ENCODE measurements around the gene HOXA9.

Gene HOXA9

DNA sequence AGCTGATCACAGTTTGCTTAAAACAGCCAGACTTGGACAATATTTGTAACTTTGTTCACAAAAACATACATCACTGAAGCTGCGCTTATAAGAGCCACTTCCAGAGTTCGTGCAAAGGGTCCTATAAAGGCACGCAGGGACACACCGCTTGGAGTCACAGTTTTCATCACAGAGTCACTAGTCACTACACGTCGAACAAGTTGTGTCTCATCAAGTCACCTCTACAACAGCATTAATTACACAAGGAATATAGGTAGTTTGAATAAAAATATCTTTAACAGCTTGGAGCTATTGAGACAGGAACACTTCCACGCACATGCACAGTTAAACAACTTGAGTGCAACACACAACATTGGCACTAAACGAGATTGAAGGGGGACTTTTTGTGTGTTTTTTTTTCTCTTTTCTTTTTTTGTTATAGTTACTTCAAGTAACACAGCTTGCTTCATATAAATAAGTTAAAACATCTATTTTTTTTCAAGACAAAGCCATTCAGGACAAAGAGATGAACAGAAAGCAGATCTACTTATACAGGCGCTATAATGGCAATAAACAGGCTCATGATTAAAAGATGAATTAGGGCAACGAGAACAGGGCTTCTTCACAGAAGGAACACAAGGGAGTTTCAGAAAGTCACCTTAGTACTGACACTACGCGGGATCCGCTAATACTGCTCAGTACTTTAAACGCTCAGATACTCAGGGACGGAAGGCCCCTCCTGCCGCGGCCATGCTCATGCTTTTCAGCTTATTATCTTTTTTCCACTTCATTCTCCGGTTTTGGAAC lies 24.0 kb downstream of the HOXA9 start:
- DNase-seq = no peak

DNA sequence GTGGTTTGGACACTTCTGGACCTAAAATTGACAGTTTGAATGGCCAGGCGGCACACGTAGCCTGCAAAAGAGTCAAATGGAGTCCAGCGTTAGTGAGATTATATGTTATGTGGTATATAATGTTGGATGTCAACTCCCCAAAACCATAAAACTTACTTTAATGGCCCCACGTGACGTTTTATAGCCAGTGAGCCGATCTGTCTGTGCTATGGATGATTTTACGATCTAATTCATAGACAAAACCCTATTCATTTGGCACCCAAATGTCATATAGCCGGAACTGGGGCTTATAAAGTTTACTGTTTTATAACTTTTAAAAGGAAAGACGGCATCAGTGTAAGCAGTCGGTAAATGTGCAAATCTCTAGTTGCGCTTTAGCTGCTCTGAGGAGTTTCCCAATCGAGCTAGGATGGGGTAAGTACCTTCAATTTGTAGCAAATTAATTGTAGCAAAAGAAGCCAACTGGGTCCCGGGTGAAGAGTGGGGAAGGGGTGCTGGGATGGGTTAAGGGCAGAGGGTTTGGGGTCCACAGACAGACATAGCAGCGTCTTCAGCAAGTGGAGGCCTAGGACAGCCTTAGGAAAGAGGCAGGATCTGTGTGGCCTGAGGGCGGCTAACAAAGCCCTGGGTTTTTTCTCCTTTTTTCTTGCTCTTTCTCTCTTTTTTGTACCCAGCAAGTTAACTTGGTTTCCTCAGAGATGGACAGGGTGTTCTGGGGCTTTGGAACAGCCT lies 25.0 kb downstream of the HOXA9 start:
- DNase-seq = no peak

DNA sequence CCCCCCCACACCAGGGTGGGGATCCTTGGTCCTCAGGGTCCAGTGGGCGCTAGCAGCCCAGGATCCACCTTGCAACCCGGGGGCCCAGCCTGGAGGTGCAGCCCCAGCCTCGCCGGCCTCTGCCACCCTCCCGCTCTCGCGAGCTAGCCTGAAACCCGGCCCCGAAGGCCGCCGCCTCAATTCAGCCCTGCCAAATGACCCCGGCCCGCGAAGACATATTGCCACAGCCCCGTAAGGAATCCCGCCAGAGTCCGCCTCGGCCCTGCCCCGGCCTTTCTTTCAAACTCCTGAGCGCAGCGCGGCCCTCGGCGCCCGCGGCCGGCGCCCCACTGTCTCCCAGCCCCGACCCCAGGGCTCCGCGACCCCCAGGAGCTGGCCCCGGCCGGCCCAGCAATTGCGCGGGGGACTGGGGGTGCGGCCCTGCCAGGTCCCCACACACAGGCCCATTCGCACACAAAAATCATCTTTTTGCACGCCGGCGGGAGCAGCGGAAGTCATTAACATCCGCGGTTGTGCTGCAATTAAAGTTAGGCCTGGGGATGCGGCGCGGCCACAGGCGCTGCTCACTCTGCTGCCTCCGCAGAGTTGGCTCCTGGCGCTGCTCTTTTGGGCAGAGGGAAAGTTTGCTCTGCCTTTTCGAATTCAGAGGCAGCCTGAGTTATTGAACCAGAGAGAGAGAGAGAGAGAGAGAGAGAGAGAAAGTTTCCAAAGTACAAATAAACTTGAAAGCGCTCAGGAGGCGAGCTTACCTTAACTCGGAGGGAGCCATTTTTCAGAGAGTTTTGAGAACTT lies 25.8 kb downstream of the HOXA9 start:
- no peak for DNase-seq

DNA sequence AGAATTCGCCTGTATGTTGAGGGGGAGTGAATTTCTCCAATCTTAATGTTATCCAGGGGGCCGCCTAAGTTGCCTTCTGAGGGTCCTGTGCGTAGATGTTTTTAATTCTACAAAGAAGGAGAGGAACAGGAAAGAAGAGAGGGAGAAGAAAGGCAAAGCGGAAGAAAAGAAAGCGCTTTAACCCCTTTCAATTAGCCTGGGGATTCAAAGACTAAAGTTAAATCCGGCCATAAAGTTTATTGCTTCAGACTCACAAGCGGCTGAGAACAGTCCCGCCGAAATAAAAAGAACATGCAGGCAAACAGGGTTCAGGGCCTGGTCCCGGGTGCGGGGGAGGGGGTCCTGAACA lies 26.4 kb downstream of the HOXA9 start:
- DNase-seq = no peak

DNA sequence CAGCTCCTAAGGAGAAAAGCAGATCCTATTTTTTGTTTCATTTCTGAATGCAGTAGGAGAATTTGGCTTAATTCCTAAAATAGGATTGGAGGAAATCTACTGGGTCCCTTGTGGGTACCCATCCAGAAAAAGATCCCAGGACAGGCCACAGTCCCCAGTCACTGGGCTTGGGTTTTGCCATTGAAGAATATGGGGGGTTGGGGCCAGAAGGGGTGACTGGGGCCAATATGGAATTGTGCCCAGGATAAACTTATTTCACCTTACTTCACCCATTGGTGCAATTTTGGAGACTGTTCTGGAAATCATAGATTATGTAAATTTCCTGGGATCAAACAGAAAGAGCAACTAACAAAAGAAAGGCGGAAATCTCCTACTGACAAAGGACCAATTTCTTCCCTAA lies 26.9 kb downstream of the HOXA9 start:
- DNase-seq = no peak

DNA sequence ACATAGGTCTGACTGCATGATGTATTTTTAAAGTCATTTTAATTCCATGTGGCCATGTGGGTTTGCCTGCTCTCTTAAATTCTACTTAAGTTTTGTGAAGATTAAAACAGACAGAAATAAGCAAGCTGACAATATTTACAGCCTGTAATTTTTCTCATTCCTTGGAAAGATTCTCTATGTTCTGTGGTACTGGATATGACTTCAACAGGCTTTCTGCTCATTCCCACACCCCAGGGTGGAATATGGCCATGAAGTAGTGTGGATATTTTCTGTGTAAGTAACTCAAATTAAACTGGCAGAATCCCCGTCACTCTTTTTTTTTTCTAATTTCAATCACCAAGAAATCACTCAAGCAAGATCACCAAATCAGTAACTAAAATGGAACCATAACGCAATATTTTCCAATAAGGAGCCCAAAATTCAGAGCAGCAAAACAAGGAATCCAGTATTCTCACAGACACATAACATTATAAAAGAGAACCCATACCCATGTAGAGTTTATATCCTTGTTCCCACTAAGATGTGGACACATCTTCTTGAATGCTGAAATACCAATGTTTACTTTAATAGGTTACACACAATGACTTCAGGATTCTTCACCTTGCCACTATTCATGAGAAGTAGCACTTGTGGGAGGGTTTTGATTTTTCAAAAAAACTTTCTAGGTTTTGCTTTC lies 27.6 kb downstream of the HOXA9 start:
- DNase-seq = no peak

DNA sequence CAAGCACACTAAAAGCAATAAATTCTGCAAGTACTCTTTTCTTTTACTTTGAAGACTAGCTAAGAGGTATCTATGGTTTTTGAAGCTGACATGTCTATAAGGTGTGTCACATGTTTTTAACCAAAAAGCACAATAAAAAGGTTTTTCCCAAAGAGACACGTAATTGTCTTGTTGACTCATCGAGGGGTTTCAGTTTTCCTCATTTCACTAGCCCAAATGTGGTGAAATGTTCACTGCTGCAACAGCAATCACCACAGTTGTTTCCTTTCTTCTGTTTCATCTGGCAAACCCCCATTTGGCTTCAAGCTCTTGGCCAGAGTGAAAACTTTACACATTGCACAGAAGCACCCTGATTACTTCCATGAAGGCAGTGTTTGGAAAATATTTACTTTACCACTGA lies 30.9 kb downstream of the HOXA9 start:
- no peak for DNase-seq

DNA sequence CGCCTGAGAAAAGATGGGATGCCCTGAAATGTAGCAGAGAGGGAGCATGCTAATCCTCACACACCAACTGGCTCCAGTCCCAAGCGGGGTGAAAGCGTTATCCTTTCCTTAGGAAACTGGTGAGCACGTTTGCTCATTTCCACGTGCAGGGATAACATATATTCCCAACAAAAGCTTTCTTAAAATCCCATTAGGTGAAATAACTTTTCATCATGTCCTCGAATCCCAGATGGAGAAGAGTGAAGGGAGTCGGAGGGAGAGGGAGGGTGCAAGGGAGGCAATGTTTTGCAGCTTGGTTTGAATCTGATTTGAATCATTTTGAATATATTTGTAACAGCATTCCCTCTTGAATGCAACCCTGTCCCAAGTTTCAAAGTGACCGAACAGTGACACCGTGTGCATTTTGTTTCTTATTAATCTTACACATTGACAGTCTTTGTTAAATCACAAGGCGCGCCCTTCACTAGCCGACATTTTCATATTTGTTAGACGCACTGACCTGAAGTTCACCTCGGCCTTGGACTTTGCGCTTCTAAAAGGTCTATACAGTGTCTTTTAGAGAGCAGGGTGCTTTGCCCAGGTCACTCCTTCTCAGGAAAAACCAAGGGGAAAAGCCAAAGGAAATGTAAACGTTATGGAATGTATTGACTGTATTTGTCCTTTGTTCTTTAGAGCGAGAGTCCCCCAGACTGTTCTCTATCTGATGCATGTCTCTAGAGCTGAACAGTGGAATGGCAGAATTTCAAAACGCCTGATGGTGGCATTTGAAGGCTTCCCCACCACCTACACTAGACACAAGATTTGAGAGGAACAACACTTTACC lies 31.7 kb downstream of the HOXA9 start:
- DNase-seq = no peak

DNA sequence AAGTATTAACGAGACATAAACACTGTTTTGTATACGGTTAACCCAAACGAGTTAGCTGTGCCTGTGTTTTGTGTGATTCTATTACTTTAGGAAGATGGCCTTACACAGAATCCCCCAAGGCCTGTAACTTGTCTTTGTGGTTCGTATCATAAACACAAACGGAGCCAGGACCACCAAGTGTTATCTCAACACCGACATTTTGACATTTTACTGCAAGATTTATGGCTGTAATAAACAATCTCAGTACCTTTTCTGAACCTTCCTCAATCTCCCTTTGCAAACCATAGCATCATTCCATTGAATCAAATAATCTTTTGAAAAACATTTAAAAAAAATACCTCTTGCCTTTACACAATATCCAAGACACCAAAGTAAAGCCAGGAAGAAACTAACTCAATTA lies 32.4 kb downstream of the HOXA9 start:
- no peak for DNase-seq

DNA sequence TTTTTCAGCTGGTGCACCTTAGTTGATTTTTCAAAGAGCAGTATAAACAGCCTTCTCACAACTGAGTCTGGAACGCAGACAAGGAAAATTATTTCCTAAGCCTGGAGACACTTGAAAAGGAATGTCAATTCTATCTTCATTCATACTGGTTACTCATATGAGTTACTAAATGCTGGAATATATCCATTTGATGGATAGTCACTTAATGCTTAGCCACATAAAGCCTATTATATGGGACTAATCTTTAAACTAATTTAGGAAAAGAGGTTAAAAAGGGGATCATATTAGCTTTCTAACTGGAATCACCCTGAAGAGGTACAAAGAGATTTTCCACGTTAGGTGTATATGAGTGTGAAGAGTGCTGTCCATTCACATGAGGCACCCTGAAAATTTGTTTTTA lies 33.1 kb downstream of the HOXA9 start:
- no peak for DNase-seq

DNA sequence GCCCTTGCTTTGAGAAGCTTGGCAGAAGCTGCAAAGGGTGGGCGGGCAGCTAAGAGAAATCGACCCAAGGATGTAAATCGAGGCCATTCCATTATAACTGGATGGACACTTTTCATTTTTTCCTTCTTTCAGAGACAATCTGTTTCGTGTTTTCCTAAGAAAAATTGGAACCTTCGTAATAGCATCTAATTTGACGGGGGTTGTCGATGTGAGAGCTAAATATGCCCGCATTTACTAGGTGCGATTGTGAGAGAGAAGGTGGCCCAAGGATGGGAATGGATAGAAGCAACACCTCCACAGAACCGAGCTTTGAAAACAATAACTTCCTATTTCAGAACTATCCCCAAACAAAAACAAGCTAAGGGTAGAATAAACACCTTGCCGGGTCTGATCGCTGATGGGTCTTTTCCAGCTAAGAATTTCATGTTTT lies 33.9 kb downstream of the HOXA9 start:
- no peak for DNase-seq

DNA sequence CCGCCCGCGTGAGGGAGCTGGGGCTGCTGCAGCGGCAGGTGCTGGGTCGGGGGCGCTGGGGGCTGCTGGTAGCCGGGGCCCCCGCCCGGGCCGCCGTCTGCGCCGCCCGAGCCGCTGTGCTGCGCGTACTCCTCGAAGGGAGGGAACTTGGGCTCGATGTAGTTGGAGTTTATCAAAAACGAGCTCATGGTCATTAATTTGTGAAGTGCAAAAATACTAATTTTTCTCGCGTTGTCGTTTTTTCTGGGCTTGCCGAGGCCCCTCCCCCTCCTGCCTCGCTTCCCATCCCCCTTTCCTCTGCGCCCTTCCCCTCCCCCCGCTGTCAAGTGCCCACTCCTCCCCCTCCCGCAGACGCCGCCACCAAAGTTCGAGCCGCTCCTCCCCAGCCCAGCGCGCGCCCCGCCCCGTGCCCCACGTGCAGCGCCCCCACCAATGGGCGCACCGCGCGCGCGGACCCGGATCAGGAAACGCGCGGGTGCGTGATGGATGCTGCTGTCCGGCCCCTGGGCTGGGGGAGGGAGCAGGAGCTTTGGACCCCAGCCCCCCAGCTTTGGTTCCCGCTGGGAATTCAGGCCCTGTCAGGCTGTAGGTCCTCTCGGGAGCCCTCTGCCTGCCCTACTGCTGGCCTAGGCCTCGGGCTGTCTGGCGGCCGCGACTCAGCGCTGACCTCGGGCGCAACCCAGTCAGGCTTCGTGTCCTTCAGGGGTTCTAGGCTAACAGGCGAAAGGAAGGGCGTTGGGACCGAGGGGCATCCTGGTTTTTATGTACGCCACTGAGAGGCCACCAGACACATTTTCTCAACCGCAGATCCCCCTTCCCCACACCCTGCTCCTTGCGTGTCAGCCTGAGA lies 34.6 kb downstream of the HOXA9 start, which contains the start of gene HOXA4:
HOXA4 (minus strand) TSS at position 218 of the 850 bp plus-strand sequence; CDS start at position 194, 24 bp downstream.
- DNase-seq = no peak

DNA sequence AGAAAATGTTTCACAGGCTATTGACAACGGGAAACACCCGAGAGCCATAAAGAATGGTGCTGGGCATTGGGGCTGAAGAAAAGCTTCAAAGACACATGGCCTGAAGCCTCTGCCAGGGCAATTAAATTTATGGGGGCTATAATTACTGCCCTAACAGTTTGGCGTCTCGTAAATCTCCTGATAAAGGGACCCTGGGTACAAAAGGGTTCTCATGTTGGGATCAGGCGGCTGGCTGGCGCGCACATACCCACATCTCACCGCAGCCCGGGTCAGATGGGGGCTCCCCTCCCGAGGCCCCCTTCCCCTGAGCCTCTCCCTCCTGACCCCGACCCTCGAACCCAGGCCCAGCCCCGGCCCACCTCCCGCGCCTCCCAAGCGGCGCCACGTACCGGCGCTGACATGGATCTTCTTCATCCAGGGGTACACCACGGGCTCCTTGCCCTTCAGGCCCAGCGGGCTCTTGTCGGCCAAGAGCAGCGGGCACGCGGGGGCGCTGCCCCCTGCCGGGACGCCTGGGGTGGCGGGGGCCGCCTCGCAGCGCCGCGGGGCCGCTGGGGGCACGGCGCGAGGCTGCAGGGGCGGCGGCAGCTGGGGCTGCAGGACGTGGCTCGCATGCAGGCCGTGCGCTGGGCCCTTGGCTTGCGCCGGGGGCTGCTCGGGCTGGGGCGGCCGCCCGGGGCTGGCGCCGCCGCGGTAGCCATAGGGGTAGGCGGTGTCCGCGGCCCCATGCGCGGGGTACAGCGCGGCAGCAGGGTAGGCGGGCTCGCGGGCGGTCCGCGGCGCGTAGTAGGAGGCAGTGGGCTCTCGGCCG lies 35.4 kb downstream of the HOXA9 start:
- DNase-seq = no peak

DNA sequence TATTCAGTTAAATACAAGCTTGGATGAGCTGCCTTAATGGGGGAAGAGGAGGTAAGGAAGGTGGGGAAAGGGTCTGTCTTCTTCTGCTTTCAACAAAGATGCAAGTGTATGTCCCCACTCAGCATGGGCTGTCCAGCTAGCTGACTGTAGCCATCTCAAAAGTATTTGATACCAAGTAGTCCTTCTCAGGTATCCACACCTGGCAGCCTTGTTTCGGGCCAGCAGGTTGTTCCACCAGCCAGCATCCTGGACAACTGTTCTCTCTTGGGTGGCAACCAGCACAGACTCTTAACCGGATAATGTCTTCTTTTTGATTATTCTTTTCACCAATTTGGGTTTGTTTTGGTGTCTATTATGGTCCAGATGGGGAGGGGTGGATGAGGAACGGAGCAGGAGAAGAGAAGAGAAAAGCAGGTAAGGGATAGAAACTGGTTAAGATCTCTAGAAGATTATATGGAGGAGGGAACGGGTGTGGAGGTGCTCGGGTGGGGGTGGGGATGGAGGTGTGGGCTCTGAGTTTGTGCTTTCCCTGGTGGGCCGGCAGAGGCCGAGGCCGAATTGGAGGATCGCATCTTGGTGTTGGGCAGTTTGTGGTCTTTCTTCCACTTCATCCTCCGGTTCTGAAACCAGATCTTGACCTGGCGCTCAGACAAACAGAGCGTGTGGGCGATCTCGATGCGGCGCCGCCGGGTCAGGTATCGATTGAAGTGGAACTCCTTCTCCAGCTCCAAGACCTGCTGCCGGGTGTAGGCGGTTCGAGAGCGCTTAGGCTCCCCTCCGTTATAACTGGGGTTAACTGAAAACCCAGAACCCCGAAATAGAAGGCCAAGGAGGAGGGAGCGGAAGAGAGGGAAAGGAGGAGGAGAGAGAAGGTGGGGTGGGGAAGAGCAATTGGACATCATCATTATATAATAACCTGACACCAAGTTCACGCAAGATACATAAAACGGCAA lies 36.3 kb downstream of the HOXA9 start:
- no peak for DNase-seq

DNA sequence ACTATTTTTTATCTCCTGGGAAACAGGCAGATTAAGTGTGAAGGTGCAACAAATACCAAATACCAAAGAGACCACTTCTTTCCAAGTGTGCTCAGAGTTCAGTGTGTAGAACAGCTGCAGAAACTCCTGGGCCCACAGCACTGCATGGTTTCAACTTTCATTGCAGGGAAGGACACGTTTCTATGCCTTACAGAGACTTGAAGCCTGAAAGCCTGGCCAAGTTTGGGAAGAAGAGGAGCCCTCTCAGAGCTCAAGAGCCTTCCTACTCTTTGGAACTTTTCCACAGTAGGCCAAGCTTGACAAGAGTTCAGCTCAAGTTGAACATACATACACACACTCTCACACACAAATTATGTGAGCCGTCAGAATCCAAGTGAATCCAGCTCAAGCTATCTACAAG lies 37.3 kb downstream of the HOXA9 start:
- DNase-seq = no peak

DNA sequence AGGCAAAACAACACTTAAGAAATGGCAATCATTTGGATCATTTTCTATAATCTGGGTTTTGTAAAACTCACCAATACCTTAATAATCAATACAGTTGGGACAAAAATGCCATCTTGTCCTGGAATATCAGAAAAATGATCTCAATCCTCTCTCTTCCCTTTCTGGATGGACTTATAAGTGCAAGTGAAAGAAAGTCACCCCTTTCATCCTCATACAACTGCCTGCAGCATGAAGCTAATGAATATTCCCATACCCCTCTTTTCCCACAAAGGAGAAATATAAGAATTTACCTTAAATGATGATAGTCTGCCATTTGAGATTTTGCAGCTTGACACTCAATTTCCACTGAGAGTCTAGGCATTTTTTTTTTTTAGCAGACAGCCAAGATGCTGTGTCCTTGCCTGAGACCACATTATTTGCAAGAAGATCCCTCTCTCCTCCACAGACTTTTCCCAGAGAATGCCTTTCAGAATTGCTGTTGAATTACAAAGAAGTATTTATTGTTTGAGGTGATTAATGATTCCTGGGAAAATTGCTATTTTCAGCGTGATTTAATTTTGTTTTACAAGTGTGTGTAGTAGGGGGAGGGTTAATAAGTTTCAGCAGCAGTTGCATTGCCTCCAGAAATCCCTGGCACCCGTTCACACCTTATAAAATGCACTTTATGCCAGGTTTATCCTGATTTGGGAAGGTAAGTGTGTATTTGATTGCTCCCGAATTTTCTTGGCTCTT lies 38.6 kb downstream of the HOXA9 start:
- DNase-seq = no peak

DNA sequence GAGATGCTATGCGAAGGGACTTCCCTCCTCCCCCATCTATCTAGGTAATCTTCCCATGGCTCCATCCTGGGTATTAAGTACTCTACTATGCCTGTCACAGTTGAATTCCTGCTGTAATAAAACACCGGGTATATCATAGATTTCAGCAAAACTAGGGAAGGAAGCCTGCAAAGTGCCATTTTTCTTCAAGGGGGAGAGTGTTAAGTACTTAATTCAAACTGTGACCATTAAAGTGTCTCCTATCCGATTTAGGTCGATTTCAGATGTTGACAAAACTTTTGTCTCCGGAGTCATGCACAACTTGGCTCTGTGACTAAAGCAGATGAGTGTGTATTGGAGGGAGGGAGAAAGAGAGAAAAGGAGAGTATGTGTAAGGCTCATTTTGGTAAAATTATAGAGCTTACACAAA lies 39.3 kb downstream of the HOXA9 start:
- no peak for DNase-seq

Measured in COR-L47 (cell line).